PC-9 (cell line): ENCODE data around the gene S100A16. TPM values are rescaled to one million over a fixed set of nuclear protein-coding genes. Genes with fewer than 3 reads are reported as not detected.
"Not testable (repeated sequence)": the region's sequence is repeated elsewhere in the genome, so short reads cannot be mapped to it uniquely, and the experiment has no call there.

Experiments used
- BruUV-seq: library from RNA; stranded (reverse); fragments of 400-500 nt; replicated peaks from 2 replicates; lab custom pipeline; 2021; lab: Mats Ljungman, UMichigan
- CTCF ChIA-PET: fragments of 300-600 bp; sonication (Branson Sonifier 250); formaldehyde crosslinking; loops from one replicate; lab custom pipeline; 2022; ENCODE audit warnings: antibody characterized with exemption; lab: Charles Lee
- POLR2A ChIA-PET: fragments of 300-600 bp; sonication (Branson Sonifier 250); formaldehyde crosslinking; loops from one replicate; lab custom pipeline; 2022; ENCODE audit warnings: antibody characterized with exemption; ENCODE audit not compliant: unreplicated experiment; lab: Charles Lee
- DNase-seq, 2 experiments: peaks; one replicate each; pipeline versions ENCODE4 v3.0.0 to v3.0.0-alpha.2; 2015 to 2022; ENCODE audit warnings: mixed read lengths in 1 of 2
- H2AFZ ChIP-seq: fragments of 200-600 bp; sonication (generic); 2 replicates; pipeline ENCODE4 v1.8.1; 2017; ENCODE audit warnings: antibody characterized with exemption
- H3F3A ChIP-seq: fragments of 200-600 bp; sonication (generic); 2 replicates; pipeline ENCODE4 v1.8.1; 2017; ENCODE audit warnings: antibody characterized with exemption, mild to moderate bottlenecking, low read depth; ENCODE audit not compliant: insufficient read depth
- H3K27ac ChIP-seq: fragments of 200-600 bp; sonication (generic); 2 replicates; pipeline ENCODE4 v1.6.1; 2016; ENCODE audit warnings: mixed run types
- H3K27me3 ChIP-seq: fragments of 200-600 bp; sonication (generic); 2 replicates; pipeline ENCODE4 v1.6.1; 2016; ENCODE audit warnings: low read depth, mixed run types; ENCODE audit not compliant: insufficient read depth
- H3K36me3 ChIP-seq: fragments of 200-600 bp; sonication (generic); 2 replicates; pipeline ENCODE4 v1.6.1; 2016; ENCODE audit warnings: low read depth, mixed run types
- H3K4me1 ChIP-seq: fragments of 200-600 bp; sonication (generic); replicated peaks from 2 replicates; pipeline ENCODE4 v1.6.1; 2016; ENCODE audit warnings: mixed run types; ENCODE audit not compliant: insufficient read depth
- H3K4me2 ChIP-seq: fragments of 200-600 bp; sonication (generic); 2 replicates; pipeline ENCODE4 v1.6.1; 2017; ENCODE audit warnings: mixed run types
- H3K4me3 ChIP-seq: fragments of 200-600 bp; sonication (generic); 2 replicates; pipeline ENCODE4 v1.6.1; 2016; ENCODE audit warnings: mixed run types
- H3K79me2 ChIP-seq: fragments of 200-600 bp; sonication (generic); 2 replicates; pipeline ENCODE4 v1.6.1; 2017; ENCODE audit warnings: low read depth, mixed run types
- H3K9me2 ChIP-seq: fragments of 200-600 bp; sonication (generic); 2 replicates; pipeline ENCODE4 v1.8.1; 2017; ENCODE audit warnings: mild to moderate bottlenecking; ENCODE audit not compliant: insufficient read depth
- H3K9me3 ChIP-seq: fragments of 200-600 bp; sonication (generic); 2 replicates; pipeline ENCODE4 v1.8.1; 2016; ENCODE audit warnings: low read depth; ENCODE audit not compliant: insufficient read depth
- H4K20me1 ChIP-seq: fragments of 200-600 bp; sonication (generic); 2 replicates; pipeline ENCODE4 v1.8.1; 2017; ENCODE audit not compliant: insufficient read depth
- EZH2 ChIP-seq: fragments of 200-600 bp; sonication (generic); IDR thresholded peaks from 2 replicates; pipeline ENCODE4 v1.8.0; 2017; ENCODE audit warnings: antibody characterized with exemption, low read depth
- intact Hi-C: fragments of 100-400 bp; cut with micrococcal nuclease; formaldehyde crosslinking; loops from one replicate; pipeline ENCODE4 v1.10.0; 2022; ENCODE audit not compliant: unreplicated experiment
- total RNA-seq: library from RNA; stranded (reverse); gene quantifications from 2 replicates; pipeline ENCODE4 v1.2.3, GENCODE V29; 2021
- TF ChIP-seq, protein P1 (sequence below): fragments of 200-600 bp; sonication (generic); conservative IDR thresholded peaks from 2 replicates; pipeline ENCODE4 v1.6.1; 2017; ENCODE audit warnings: mixed run types, antibody characterized with exemption, mild to moderate bottlenecking, moderate library complexity

S100A16 gene
- total RNA-seq, 1 experiment from 2014 or later = 276 TPM

DNA sequence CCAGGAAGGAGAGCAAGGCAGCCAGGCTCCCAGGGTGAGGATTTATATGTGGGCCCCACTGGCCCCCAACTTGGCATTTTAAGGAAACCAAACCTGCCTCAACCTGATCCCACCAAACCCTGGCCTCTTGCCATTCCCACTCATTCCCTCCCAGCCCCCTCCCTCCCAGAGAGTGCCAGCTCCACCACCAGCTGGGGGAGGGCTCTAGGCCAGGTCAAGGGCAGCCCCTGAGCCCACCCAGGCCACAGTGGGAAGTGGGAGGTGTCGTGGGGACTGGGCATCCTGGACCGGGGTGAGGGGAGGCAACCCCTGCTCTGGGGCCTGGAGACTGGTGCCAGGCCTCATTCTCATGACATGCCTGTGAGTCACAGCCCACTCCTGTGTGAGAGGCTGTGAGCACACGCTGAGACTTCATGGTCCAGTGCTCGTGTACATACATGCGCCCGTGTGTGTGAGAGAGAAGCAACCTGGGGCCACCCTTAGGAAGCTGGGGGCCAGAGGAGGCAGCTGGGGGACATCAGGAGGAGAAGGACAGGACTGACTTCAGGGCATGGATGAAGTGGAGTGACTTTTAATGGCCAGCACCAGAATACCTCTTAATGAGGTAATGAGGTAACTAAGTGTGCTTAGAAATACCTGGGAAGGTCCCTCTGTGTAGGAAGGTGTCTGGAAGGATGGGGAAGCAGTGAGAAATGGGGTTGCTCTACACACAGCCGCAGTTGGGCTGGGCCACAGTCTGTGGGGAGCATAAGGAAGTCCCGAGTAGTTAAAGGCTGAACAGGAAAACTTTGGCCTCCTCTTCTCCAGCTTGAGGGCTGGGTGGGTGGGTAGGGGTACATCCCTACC, 47.2 kb downstream of the S100A16 start, which contains the start of gene S100A2:
Gene S100A2 (minus strand): TSS at position 316 of the 846 bp plus-strand sequence. CDS start 1,967 bp downstream, outside the sequence.
- H3K4me3 ChIP-seq = peak within 1 kb of the TSS; percentile 2; the same call in 1 of the 2 replicates
- H2AFZ ChIP-seq = no peak within 1 kb of the TSS
- intact Hi-C loops = loop anchor here (2.0 to 10.0 kb wide), 4 partner anchors 17 to 422 kb away; partner anchors contain the start of genes CREB3L4, RAB13, S100A3 and SLC39A1
- H3F3A ChIP-seq = peaks cover 40% of the 10 kb centered on the region
- peak within 1 kb of the TSS; percentile 72 for H3K4me2 ChIP-seq
- H3K36me3 ChIP-seq = no peaks in the 10 kb centered on the region
- H3K27me3 ChIP-seq = no peaks in the 10 kb centered on the region
- no peaks in the 10 kb centered on the region for H4K20me1 ChIP-seq
- H3K79me2 ChIP-seq = no peaks in the 10 kb centered on the region
- ChIA-PET POLR2A (interaction anchor here (0.5 to 2.2 kb wide), 18 partner anchors 20 to 619 kb away, joined by 3 to 26 read pairs (median 6); partner anchors contain the start of genes CHTOP, RPS27, S100A14 and S100A4), CTCF (interaction anchor here (0.5 to 1.2 kb wide), 9 partner anchors 21 to 1475 kb away, joined by 3 to 6 read pairs (median 4); partner anchors contain the start of genes S100A13, S100A5 and S100A6)
- peak; percentile 65 to 86 for DNase-seq
- TF ChIP-seq EZH2 = no peak
- TF ChIP-seq, protein P1, sequence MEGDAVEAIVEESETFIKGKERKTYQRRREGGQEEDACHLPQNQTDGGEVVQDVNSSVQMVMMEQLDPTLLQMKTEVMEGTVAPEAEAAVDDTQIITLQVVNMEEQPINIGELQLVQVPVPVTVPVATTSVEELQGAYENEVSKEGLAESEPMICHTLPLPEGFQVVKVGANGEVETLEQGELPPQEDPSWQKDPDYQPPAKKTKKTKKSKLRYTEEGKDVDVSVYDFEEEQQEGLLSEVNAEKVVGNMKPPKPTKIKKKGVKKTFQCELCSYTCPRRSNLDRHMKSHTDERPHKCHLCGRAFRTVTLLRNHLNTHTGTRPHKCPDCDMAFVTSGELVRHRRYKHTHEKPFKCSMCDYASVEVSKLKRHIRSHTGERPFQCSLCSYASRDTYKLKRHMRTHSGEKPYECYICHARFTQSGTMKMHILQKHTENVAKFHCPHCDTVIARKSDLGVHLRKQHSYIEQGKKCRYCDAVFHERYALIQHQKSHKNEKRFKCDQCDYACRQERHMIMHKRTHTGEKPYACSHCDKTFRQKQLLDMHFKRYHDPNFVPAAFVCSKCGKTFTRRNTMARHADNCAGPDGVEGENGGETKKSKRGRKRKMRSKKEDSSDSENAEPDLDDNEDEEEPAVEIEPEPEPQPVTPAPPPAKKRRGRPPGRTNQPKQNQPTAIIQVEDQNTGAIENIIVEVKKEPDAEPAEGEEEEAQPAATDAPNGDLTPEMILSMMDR = no peak
- no peaks in the 10 kb centered on the region for H3K9me3 ChIP-seq
- no peaks in the 10 kb centered on the region for H3K9me2 ChIP-seq
- peaks cover 56% of the 10 kb centered on the region for H3K4me1 ChIP-seq
- BruUV-seq = no TSS peak
- H3K27ac ChIP-seq = peak within 1 kb of the TSS; percentile 97

DNA sequence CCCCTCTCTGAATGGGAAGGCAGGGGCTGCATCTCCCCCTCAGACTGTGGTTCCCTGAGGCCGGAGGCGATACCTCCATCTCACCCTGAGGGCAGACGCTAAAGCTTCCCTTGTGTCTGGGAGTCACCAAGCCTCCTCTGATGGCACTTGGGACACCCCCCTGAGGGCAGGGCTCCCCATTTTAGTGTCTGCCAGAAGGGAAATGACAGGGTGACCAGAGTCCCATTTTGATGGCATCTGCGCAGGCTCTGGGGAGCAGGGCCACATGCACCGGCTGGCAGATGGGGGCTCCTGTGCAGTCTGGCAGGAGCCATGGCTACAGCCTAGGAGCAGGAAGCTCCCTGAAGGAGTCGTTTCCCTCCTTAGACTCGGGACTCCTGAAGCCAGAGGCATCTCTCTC, 48.9 kb downstream of the S100A16 start:
- Histone ChIP-seq H3K4me1 (peaks cover 55% of the 10 kb centered on the region), H3K27me3 (no peaks in the 10 kb centered on the region), H3K9me3 (no peaks in the 10 kb centered on the region), H3K79me2 (no peaks in the 10 kb centered on the region), H4K20me1 (no peaks in the 10 kb centered on the region), H3K27ac (peak overlapping the region; percentile 97), H3K4me2 (peak overlapping the region; percentile 72), H2AFZ (no peak overlapping the region), H3K36me3 (no peaks in the 10 kb centered on the region), H3K9me2 (no peaks in the 10 kb centered on the region), H3K4me3 (no peak overlapping the region), H3F3A (peaks cover 42% of the 10 kb centered on the region)
- TF ChIP-seq EZH2 = no peak
- TF ChIP-seq, protein P1 = no peak
- ChIA-PET POLR2A (interaction anchor here (0.6 kb wide), 1 partner anchor 19 kb away, joined by 7 read pairs; no protein-coding TSS in a partner anchor), CTCF (no interaction called here)
- no peak for DNase-seq
- BruUV-seq = no TSS peak
- intact Hi-C loops = loop anchor here (10.0 kb wide), 1 partner anchor 401 kb away; the partner anchor contains the start of genes CREB3L4 and SLC39A1

DNA sequence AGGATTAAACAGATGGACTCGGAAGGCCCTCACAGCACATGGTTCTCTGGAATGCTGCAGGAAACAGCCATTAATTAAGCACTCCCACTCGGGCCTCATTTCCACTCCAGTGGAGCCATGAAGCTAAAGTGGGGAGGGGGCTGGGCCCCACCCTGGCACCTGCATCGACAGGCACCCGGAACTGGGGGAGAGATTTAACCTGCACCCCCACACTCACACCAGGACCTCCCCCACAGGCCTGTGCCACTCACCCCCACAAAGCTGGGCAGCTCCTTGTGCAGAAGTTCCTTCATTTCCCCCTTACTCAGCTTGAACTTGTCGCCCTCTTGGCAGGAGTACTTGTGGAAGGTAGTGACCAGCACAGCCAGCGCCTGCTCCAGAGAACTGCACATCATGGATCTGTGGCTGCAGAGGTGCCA, 49.4 kb downstream of the S100A16 start:
- Histone ChIP-seq H3K4me3 (no peak overlapping the region), H3K4me2 (0 out of 2 replicates have a peak overlapping the region, but pooled peaks have one; percentile 72), H3K9me3 (no peaks in the 10 kb centered on the region), H4K20me1 (no peaks in the 10 kb centered on the region), H3F3A (peaks cover 42% of the 10 kb centered on the region), H3K4me1 (peaks cover 51% of the 10 kb centered on the region), H3K27ac (peak overlapping the region; percentile 97; the same call in 1 of the 2 replicates), H3K36me3 (no peaks in the 10 kb centered on the region), H3K27me3 (no peaks in the 10 kb centered on the region), H2AFZ (no peak overlapping the region), H3K9me2 (no peaks in the 10 kb centered on the region), H3K79me2 (no peaks in the 10 kb centered on the region)
- BruUV-seq = no TSS peak
- no peak for TF ChIP-seq EZH2
- TF ChIP-seq, protein P1 = no peak
- intact Hi-C loops = loop anchor here (10.0 kb wide), 1 partner anchor 401 kb away; the partner anchor contains the start of genes CREB3L4 and SLC39A1
- ChIA-PET CTCF (interaction anchor here (0.7 kb wide), 1 partner anchor 406 kb away, joined by 7 read pairs; no protein-coding TSS in a partner anchor), POLR2A (no interaction called here)
- no peak for DNase-seq

DNA sequence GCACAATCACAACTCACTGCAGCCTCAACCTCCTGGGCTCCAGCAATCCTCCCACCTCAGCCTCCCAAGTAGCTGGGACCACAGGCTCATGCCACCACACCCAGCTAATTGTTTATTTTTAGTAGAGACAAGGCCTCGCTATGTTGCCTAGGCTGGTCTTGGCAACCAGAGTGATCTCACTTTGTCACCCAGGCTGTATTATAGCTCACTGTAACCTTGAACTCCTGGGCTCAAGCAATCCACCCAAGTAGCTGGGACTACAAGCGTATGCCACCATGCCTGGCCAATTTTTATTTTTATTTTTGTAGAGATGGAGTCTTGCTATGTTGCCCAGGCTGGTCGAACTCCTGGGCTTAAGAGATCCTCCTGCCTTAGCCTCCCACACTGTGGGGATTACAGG, 50.9 kb downstream of the S100A16 start:
- CTCF ChIA-PET, BruUV-seq, H3K9me2 ChIP-seq, DNase-seq, H4K20me1 ChIP-seq, H3K36me3 ChIP-seq, H3K79me2 ChIP-seq, H3K4me2 ChIP-seq, H3K4me3 ChIP-seq, H2AFZ ChIP-seq, H3K27me3 ChIP-seq, H3K27ac ChIP-seq, H3K9me3 ChIP-seq: not testable (repeated sequence)
- Histone ChIP-seq H3K4me1 (peaks cover 37% of the 10 kb centered on the region), H3F3A (peaks cover 28% of the 10 kb centered on the region)
- POLR2A ChIA-PET = interaction anchor here (0.6 kb wide), 1 partner anchor 110 kb away, joined by 3 read pairs; no protein-coding TSS in a partner anchor
- intact Hi-C loops = loop anchor here (10.0 kb wide), 1 partner anchor 403 kb away; the partner anchor contains the start of genes CREB3L4 and SLC39A1
